Measurements from ENCODE around the gene DCD. TPM values are rescaled to one million over a fixed set of nuclear protein-coding genes. Genes with fewer than 3 reads are reported as not detected.

DCD gene, protein sequence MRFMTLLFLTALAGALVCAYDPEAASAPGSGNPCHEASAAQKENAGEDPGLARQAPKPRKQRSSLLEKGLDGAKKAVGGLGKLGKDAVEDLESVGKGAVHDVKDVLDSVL
- not detected in 5 replicates for total RNA-seq (2022; extraction: Qiagen RNA extraction)

DNA sequence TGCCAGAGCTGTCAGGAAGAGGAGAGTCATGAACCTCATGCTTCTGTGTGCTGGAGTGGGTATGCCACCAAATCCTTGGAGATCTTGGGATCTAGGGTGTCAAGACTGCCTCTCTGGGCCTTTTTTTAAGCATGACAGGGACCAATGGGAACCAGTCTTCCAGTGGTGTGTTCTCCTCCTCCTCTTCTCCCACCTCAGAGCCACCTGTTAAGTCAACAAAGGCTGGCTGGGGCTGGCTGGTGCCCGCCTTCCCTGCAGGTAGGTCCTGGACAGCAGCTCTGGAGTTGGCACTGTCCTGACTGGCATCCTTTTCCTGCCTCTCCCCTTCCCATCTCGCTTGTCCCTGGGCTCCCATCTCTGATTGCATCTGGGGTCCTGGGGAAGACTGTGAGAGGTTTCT is at the start of gene DCD:
Gene DCD, minus strand, starts transcription at position 101 of the 400 bp plus-strand sequence. Its CDS starts 62 bp downstream, at position 39.

DNA sequence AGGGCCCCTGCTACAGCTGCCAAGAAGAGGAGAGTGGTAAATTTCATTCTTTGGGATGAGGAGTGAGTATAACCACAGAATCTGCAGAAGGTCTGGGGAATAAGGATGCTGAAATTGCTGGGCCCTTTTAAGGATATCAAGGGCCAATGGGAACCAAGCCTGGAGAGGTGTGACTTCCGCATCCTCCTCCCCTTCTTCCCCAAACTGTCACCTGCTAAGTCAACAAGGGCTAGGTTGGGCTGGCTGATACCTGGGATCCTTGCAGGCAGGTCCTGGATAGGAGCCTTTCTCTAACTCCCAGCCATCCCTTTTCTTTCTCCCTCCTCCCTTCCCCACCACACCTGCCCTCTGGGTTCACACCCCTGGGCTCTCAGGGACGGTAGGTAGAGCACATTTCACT is 13.4 kb downstream of the DCD start, which contains the start of gene LACRT:
Gene LACRT, minus strand, starts transcription at position 101 of the 400 bp plus-strand sequence. Its CDS starts 54 bp downstream, at position 47.

Other genes with a start within 250 kb of the DCD start
- gene ITGA5, start 229.1 kb downstream of the DCD start, total RNA-seq (2022; extraction: Qiagen RNA extraction): 232 to 312 TPM (median 289 TPM) in 5 replicates
- not detected in 5 replicates for gene GTSF1, start 174.8 kb downstream of the DCD start, total RNA-seq (2022; extraction: Qiagen RNA extraction)
- 0.06 TPM in 1 of 5 replicates, not detected in the others for gene NCKAP1L, start 150.6 kb downstream of the DCD start, total RNA-seq (2022; extraction: Qiagen RNA extraction)
- gene PDE1B, start 98.8 kb downstream of the DCD start, total RNA-seq (2022; extraction: Qiagen RNA extraction): 0.02 to 0.03 TPM in 2 of 5 replicates, not detected in the others
- gene PPP1R1A, start 59.7 kb downstream of the DCD start, total RNA-seq (2022; extraction: Qiagen RNA extraction): 0.13 to 0.28 TPM (median 0.19 TPM) in 5 replicates
- gene LACRT, start 13.5 kb downstream of the DCD start, total RNA-seq (2022; extraction: Qiagen RNA extraction): not detected in 5 replicates
- not detected in 5 replicates for gene MUCL1, start 206.2 kb upstream of the DCD start, total RNA-seq (2022; extraction: Qiagen RNA extraction)